Mononuclear cell (primary cell): Measurements from ENCODE around the gene B2M. TPM values are rescaled to one million over a fixed set of nuclear protein-coding genes. Genes with fewer than 3 reads are reported as not detected.

ENCODE experiments used
- H3K27me3 ChIP-seq: 2 replicates; pipeline ENCODE4 v1.6.0; 2011; ENCODE audit warnings: low read length, control low read depth; ENCODE audit not compliant: insufficient read depth
- H3K4me1 ChIP-seq: 2 replicates; pipeline ENCODE4 v1.5.1; 2011; ENCODE audit warnings: mild to moderate bottlenecking, low read length, control low read depth; ENCODE audit not compliant: insufficient read depth
- H3K4me3 ChIP-seq: 2 replicates; pipeline ENCODE4 v1.5.1; 2011; ENCODE audit warnings: mild to moderate bottlenecking, low read length, moderate library complexity
- H3K9me3 ChIP-seq: 2 replicates; pipeline ENCODE4 v1.5.1; 2011; ENCODE audit warnings: low read depth, mild to moderate bottlenecking, control low read depth, low read length
- total RNA-seq: library from RNA; depleted of rRNA; stranded (reverse); fragments of >200 nt; gene quantifications from one replicate; pipeline ENCODE4 v1.2.3, GENCODE V29; 2012

B2M gene
- 20,832 TPM for total RNA-seq

- Histone ChIP-seq H3K9me3 (no peaks in the 10 kb centered on the region), H3K27me3 (no peaks in the 10 kb centered on the region), H3K4me3 (peak within 1 kb of the TSS; percentile 100), H3K4me1 (peaks cover 45% of the 10 kb centered on the region)
Observed at GRCh38 chr15:44711096-44711742, at the start of gene B2M, which contains the start of gene PATL2. B2M (plus strand) TSS chr15:44711517; CDS start chr15:44711547, 30 bp downstream. PATL2 (minus strand) TSS chr15:44711323; CDS start chr15:44676490, 34,833 bp downstream.

GRCh38 chr15:44661576-44661975, 49.7 kb upstream of the B2M start:
- Histone ChIP-seq H3K9me3 (no peaks in the 10 kb centered on the region), H3K4me1 (peaks cover 40% of the 10 kb centered on the region), H3K27me3 (no peaks in the 10 kb centered on the region), H3K4me3 (no peak overlapping the region)

- Histone ChIP-seq H3K4me3 (peak overlapping the region; percentile 87), H3K27me3 (no peaks in the 10 kb centered on the region), H3K9me3 (no peaks in the 10 kb centered on the region), H3K4me1 (peaks cover 51% of the 10 kb centered on the region)
Observed at GRCh38 chr15:44662478-44663409, 48.6 kb upstream of the B2M start.

GRCh38 chr15:44663410-44664308, 47.7 kb upstream of the B2M start, which contains the start of gene SPG11:
SPG11 (minus strand) TSS chr15:44663662; CDS start chr15:44663647, 15 bp downstream.
- Histone ChIP-seq H3K27me3 (no peaks in the 10 kb centered on the region), H3K9me3 (no peaks in the 10 kb centered on the region), H3K4me1 (peaks cover 60% of the 10 kb centered on the region), H3K4me3 (peak within 1 kb of the TSS; percentile 87)

GRCh38 chr15:44666210-44667038, 44.9 kb upstream of the B2M start:
- no peak overlapping the region for H3K4me3 ChIP-seq
- H3K4me1 ChIP-seq: peaks cover 79% of the 10 kb centered on the region
- no peaks in the 10 kb centered on the region for H3K27me3 ChIP-seq
- H3K9me3 ChIP-seq: no peaks in the 10 kb centered on the region

GRCh38 chr15:44667039-44667360, 44.3 kb upstream of the B2M start:
- no peak overlapping the region for H3K4me3 ChIP-seq
- H3K9me3 ChIP-seq: no peaks in the 10 kb centered on the region
- no peaks in the 10 kb centered on the region for H3K27me3 ChIP-seq
- peaks cover 80% of the 10 kb centered on the region for H3K4me1 ChIP-seq

GRCh38 chr15:44668921-44669320, 42.4 kb upstream of the B2M start:
- H3K4me1 ChIP-seq: peaks cover 79% of the 10 kb centered on the region
- H3K9me3 ChIP-seq: no peaks in the 10 kb centered on the region
- no peak overlapping the region for H3K4me3 ChIP-seq
- no peaks in the 10 kb centered on the region for H3K27me3 ChIP-seq

GRCh38 chr15:44670087-44670950, 41.0 kb upstream of the B2M start:
- no peak overlapping the region for H3K4me3 ChIP-seq
- H3K9me3 ChIP-seq: no peaks in the 10 kb centered on the region
- peaks cover 70% of the 10 kb centered on the region for H3K4me1 ChIP-seq
- no peaks in the 10 kb centered on the region for H3K27me3 ChIP-seq

- H3K4me1 ChIP-seq: peaks cover 71% of the 10 kb centered on the region
- no peaks in the 10 kb centered on the region for H3K9me3 ChIP-seq
- H3K27me3 ChIP-seq: no peaks in the 10 kb centered on the region
- H3K4me3 ChIP-seq: no peak overlapping the region
Observed at GRCh38 chr15:44673639-44674038, 37.7 kb upstream of the B2M start.

- Histone ChIP-seq H3K4me3 (no peak overlapping the region), H3K27me3 (no peaks in the 10 kb centered on the region), H3K4me1 (peaks cover 76% of the 10 kb centered on the region), H3K9me3 (no peaks in the 10 kb centered on the region)
Observed at GRCh38 chr15:44675911-44676310, 35.4 kb upstream of the B2M start.

- H3K4me3 ChIP-seq: no peak overlapping the region
- H3K27me3 ChIP-seq: no peaks in the 10 kb centered on the region
- H3K4me1 ChIP-seq: peaks cover 77% of the 10 kb centered on the region
- H3K9me3 ChIP-seq: no peaks in the 10 kb centered on the region
Observed at GRCh38 chr15:44676676-44677075, 34.6 kb upstream of the B2M start.

GRCh38 chr15:44682211-44682610, 29.1 kb upstream of the B2M start:
- H3K27me3 ChIP-seq: no peaks in the 10 kb centered on the region
- H3K4me3 ChIP-seq: no peak overlapping the region
- peaks cover 71% of the 10 kb centered on the region for H3K4me1 ChIP-seq
- H3K9me3 ChIP-seq: no peaks in the 10 kb centered on the region
